SW 1271 (cell line): ENCODE measurements around the gene PTPRG.
A peak's percentile ranks its signal among the peaks of the same experiment; 100 is the strongest.

Experiments
- DNase-seq, 2 experiments: peaks; one replicate each; lab custom pipeline; 2025; lab: John Stamatoyannopoulos, UW

The PTPRG gene

GRCh38 chr3:61868499-61868898 lies 307.1 kb downstream of the PTPRG start:
- no peak for DNase-seq

- DNase-seq: no peak
These were observed 308.0 kb downstream of the PTPRG start for GRCh38 chr3:61869371-61869770.

DNA sequence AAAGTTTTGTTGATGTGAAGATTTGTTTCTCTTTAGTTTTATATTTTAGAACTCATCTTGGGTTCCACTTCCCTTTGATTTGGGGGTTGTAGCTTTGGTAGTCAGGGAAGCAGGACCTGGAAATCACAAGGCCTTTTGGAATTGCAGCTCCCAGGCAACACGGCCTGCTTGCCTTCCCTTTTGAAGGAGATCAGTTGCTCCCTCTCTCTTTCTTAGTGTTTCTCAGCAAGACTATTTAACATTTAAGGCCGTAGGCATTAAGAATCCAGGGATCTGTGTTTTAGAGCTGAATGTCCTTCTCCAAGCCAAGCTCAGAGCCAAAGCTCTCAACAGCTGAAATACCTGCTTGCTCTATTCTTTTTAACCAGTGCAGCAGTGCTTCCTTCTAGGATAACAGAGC lies 310.3 kb downstream of the PTPRG start:
- DNase-seq: no peak

GRCh38 chr3:61872077-61872706 lies 310.8 kb downstream of the PTPRG start:
- no peak for DNase-seq

GRCh38 chr3:61875046-61875844 lies 313.9 kb downstream of the PTPRG start:
- no peak for DNase-seq

- DNase-seq: no peak
These were observed 314.8 kb downstream of the PTPRG start for GRCh38 chr3:61875976-61876671.

DNA sequence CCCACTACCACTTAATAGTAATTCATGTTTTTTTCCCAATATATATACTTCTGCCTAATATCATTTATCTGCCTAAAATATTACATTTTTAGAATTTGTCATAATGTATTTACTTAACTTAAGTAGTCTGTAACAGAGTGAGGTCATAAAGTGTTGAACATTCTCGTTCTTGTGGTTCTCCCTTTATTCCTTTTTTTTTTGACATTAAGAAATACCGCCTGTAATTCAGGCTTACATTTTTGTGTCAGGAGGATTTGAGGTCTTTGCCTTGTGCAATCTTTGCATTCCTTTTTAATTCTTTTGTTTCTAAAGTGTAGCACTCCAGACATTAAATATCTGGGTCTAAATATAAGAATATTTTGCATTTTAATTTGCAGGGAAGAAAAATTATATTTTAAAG lies 315.4 kb downstream of the PTPRG start:
- DNase-seq: no peak

DNA sequence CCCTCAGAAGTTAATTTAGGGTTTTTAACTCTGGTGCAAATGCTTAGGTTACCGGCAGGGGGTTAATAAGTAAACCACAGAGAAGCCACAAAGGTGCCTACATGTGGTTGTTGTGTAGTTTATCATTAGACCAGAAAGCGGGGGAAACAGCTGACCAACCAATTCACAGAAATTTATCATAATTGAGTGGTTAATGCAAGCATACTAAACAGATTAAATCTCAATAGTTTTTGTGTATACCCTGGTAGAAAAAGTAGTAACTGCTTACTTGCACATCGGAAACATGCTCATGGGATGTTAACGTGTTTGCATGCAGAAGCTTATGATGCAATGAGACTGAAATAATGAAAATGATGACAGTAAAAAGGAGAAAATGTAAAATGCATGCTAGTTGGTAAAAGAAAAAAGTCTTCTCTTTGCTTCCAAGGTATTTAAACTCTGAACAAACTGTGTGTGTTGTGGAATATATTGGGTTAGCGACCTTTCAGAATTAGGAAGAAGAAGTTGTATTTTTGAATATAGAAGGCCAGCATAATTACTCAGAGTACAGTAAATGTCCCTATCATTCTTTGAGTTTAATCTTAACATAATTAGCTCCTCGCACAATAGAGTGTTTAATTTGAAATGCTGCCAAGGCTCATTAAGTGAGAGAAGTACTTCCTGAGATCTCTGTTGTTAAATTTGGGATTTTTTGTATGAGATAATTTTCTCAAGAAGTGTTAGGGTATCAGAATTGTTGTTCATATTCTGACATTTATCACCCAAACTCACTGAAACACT lies 316.2 kb downstream of the PTPRG start:
- DNase-seq: no peak

DNA sequence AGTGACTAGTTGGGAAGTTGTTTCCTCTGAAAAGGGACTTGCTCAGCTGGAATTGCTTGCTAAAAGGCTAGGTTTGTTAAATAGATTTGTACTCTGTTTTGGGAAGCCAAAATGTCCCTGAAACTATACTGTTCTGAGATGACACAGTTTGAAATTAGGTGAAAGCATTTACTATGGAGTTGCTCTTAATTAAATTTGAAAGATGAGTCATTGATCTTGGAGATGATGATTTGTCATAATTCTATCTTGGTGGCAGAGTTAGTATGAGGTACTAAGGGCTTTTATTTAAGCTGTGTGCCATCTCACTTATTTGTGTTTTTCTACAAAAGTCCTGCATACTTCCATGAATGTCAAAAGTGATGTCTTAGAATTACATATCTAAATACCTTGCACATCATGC lies 320.9 kb downstream of the PTPRG start:
- DNase-seq: no peak

DNA sequence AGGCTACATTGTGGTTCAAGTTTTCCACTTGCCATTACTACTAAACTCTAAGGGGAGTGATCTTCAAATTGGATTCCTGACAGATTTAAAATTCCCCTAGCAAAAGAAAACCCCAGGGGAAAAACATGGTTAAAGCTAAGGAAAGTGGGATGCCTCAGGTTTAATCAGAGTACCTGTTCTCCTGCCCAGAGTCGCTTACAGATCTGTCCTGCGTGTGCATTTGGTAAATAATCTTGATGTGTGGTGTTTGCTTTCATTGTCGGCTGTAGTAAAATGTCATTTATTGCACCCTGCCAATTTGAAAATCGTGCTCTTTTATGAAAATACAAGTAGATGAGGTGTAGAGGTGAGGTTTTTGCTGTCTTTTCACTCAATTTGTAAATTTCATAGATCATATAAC lies 323.4 kb downstream of the PTPRG start:
- DNase-seq: no peak

GRCh38 chr3:61885414-61885813 lies 324.0 kb downstream of the PTPRG start:
- no peak for DNase-seq

DNA sequence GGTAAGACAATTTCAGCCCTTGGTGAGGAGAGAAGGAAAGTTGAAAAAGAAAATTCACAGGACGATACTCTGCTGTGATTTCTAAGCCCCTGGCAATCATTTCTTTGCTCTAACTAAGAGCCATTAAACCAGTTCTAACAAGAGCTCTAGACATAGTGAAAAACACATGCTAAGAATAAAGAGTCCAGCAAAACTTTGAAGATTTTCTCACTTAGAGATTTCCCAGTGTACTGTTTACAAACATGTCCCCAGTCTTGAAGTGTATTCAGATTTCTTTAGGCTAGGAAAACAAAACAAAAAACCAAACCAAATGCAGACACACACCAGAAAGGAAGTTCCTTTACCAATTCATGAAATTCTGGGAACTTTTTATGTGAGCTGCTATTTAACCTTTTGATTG lies 325.8 kb downstream of the PTPRG start:
- no peak for DNase-seq

- DNase-seq: no peak
These were observed 327.9 kb downstream of the PTPRG start for GRCh38 chr3:61889259-61889658.

DNA sequence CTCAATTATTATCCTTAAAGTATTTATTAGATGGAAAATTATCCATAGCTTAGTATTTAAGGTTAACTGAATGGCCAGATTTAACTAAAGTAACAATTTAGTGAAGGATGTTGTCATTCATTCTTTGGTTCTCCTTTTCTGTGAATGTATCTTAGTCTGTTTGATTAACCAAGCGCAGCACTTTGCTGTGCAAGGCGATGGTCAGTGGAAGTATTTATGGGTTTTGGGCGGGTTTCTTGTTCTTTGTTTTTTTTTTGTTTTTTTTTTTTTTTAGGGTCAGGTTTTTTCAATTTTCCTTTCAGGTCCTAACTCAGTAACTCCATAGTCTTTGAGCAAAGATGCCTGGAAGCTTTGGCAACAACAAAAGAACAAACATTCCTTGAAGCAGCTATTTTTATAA lies 328.8 kb downstream of the PTPRG start:
- no peak for DNase-seq

- no peak for DNase-seq
These were observed 329.2 kb downstream of the PTPRG start for GRCh38 chr3:61890586-61890985.

GRCh38 chr3:61892891-61893290 lies 331.5 kb downstream of the PTPRG start:
- no peak for DNase-seq

- DNase-seq: no peak
These were observed 332.6 kb downstream of the PTPRG start for GRCh38 chr3:61893840-61894566.

DNA sequence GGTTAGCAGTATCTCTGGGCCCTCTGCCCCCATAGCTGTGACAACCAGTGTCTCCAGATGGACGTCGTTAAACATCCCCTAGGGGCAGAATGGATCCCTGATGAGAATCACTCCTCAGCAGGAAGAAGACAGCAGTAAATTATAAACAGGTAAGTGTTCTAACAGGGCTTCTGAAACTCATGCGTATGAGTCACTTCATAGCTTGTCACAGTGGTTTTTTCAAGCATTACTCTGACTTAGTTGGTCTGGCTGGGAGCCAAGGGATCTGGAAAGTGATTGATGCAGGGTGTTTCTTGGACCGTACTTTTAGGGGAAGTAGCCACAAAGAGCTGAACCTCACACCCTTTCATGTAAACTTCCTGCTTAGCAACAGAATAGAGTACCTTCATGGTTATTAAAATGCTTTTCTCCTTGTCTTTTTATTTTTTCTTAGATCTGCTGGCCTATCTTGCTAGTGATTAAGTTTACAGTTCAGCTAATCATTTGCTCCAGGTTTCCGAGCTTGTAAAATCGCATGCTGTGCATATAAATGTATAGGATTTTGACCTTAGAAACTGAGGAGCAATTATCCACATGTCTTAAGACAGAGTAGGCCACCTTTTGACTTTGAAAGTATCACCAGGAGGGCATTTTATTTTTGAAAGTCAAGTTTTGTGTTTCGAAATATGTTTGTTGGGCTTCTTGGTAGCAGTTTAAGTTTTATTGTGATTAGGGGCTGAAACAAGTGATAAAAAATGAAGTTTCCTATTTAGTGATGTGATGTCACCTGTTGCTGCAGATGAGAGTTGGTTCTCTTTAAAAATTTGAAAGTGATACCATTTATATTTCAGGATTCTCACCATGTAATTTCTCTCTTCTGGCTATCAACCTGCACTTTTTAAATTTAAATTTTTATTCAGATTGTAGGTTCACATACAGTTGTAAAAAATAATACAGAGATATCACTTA lies 333.9 kb downstream of the PTPRG start:
- DNase-seq: peak in 1 of 2 experiments; percentile 54

GRCh38 chr3:61896251-61896650 lies 334.9 kb downstream of the PTPRG start:
- DNase-seq: no peak

DNA sequence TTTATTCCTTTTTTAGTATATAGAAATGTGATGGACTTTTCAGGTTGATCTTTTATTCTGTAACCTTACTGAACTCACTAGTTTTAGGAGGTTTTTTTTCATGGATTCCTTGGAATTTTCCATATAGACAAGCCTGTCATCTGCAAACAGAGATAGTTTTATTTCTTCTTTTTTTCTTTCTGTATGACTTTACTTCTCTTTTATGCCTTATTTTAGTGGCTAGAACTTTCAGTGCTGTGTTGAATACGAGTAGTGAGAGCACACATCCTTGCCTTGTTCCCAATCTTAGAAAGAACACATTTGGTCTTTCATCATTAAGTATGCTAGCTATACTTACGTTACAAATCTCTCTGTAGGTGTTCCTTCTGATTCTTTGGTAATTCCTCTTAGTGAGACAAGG lies 336.5 kb downstream of the PTPRG start:
- no peak for DNase-seq
